Mammary epithelial cell (primary cell): Measurements from ENCODE around the gene SCUBE3.

Source experiments
- EZH2 ChIP-seq: IDR thresholded peaks from 2 replicates; pipeline ENCODE4 v1.6.1; 2012; ENCODE audit warnings: low read length, inconsistent platforms, borderline replicate concordance
- TF ChIP-seq, protein P1 (sequence below), 2 donors: IDR thresholded peaks in 1 of 2; conservative IDR thresholded peaks in 1 of 2; 2 replicates each; pipeline ENCODE4 v1.5.1; 2011 to 2012; ENCODE audit warnings: inconsistent platforms in 2 of 2, low read length in 2 of 2, mild to moderate bottlenecking in 2 of 2, control low read depth in 1 of 2, low read depth in 1 of 2; ENCODE audit not compliant: insufficient read depth in 1 of 2; ENCODE audit errors: extremely low read depth in 1 of 2

DNA sequence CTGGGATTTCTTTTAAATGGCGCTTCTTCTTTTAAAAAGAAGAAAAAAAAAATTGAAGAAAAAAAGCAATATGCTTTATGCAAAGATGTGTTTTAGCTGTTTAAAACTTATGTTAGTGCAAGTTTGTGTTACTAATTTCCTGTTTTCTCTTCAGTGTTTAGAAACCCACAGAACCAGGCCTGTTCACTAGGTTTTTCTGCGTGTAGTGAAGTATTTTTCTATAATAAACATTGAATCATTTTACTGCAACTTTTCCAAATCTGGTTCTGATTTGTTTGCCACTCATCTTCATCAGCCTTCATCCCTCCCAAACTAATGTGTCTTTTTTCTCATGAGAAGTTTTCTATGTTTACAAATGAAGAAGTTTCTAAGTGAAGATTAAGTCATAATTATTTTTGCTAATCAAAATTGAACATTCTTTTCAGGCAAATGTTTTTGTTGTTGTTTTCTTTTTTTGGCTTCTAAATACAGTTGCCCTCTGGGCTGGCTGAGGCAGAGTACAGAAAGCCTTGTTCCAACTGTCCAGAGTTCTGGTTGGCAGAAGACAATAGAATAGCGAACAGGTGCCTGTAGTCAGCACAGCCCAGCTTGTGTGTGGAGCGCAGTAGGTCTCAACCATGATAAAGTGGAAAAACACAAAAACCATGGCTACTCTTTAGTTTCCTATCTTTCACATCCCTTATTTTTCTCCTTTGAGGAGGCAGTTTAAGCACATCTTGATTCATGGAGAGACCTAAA is 60.2 kb downstream of the SCUBE3 start:
- TF ChIP-seq, protein P1, sequence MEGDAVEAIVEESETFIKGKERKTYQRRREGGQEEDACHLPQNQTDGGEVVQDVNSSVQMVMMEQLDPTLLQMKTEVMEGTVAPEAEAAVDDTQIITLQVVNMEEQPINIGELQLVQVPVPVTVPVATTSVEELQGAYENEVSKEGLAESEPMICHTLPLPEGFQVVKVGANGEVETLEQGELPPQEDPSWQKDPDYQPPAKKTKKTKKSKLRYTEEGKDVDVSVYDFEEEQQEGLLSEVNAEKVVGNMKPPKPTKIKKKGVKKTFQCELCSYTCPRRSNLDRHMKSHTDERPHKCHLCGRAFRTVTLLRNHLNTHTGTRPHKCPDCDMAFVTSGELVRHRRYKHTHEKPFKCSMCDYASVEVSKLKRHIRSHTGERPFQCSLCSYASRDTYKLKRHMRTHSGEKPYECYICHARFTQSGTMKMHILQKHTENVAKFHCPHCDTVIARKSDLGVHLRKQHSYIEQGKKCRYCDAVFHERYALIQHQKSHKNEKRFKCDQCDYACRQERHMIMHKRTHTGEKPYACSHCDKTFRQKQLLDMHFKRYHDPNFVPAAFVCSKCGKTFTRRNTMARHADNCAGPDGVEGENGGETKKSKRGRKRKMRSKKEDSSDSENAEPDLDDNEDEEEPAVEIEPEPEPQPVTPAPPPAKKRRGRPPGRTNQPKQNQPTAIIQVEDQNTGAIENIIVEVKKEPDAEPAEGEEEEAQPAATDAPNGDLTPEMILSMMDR (conservative IDR thresholded peaks at IDR 0.05 in 1 of 2, IDR thresholded peaks at IDR 0.05 in 1 of 2; ENCODE audit: extremely low read depth in 1 of 2, insufficient read depth in 1 of 2, low read depth in 1 of 2, low read length in 2 of 2) = no peak
- no peak for TF ChIP-seq EZH2
